Erythroblast (primary cell): ENCODE results near the gene ZNF841.
A peak's percentile ranks its signal among the peaks of the same experiment; 100 is the strongest.

Experiments used
- DNase-seq, 2 experiments: peaks; one replicate each; lab custom pipeline; 2025; lab: John Stamatoyannopoulos, UW
- GATA1 ChIP-seq: IDR thresholded peaks from 2 replicates; pipeline ENCODE4 v1.6.1; 2011; ENCODE audit warnings: low read depth, mild to moderate bottlenecking, control low read depth, low read length, moderate library complexity
- POLR2A ChIP-seq: IDR thresholded peaks from 2 replicates; pipeline ENCODE4 v1.6.1; 2011; ENCODE audit warnings: mild to moderate bottlenecking, low read length

Gene ZNF841

GRCh38 chr19:52095172-52096014 lies at the start of gene ZNF841:
TSS of gene ZNF841 (minus strand) at chr19:52095765. CDS start at chr19:52084801, 10,964 bp downstream.
- peak; percentile 77 for TF ChIP-seq POLR2A
- no peak for TF ChIP-seq GATA1
- peak; percentile 84 to 86 for DNase-seq

GRCh38 chr19:52142001-52142595 lies 46.5 kb upstream of the ZNF841 start:
- no peak for DNase-seq
- TF ChIP-seq POLR2A (no peak), GATA1 (no peak)

- DNase-seq, result no peak
- no peak for TF ChIP-seq GATA1
- no peak for TF ChIP-seq POLR2A
Measured at GRCh38 chr19:52141203-52141602, 45.6 kb upstream of the ZNF841 start.

GRCh38 chr19:52140032-52140710 lies 44.6 kb upstream of the ZNF841 start:
- no peak for DNase-seq
- TF ChIP-seq POLR2A (no peak), GATA1 (no peak)

GRCh38 chr19:52139252-52140031 lies 43.9 kb upstream of the ZNF841 start, which contains the start of gene ZNF616:
TSS of gene ZNF616 (minus strand) at chr19:52139938. CDS start at chr19:52130512, 9,426 bp downstream.
- peak; percentile 96 to 98 for DNase-seq
- TF ChIP-seq GATA1 (no peak), POLR2A (peak; percentile 77)

- no peak for DNase-seq
- TF ChIP-seq POLR2A, result no peak
- no peak for TF ChIP-seq GATA1
Measured at GRCh38 chr19:52138983-52139251, 43.4 kb upstream of the ZNF841 start.

- TF ChIP-seq POLR2A (no peak), GATA1 (no peak)
- peak; percentile 30 to 43 for DNase-seq
Measured at GRCh38 chr19:52138278-52138982, 42.9 kb upstream of the ZNF841 start.

- no peak for DNase-seq
- TF ChIP-seq POLR2A, result no peak
- no peak for TF ChIP-seq GATA1
Measured at GRCh38 chr19:52120286-52120685, 24.7 kb upstream of the ZNF841 start.

GRCh38 chr19:52115526-52116053 lies 20.0 kb upstream of the ZNF841 start:
- TF ChIP-seq POLR2A (no peak), GATA1 (no peak)

GRCh38 chr19:52114691-52115090 lies 19.1 kb upstream of the ZNF841 start:
- DNase-seq, result no peak
- TF ChIP-seq POLR2A (no peak), GATA1 (no peak)

More at GRCh38 chr19:52115526-52116053, 20.0 kb upstream of the ZNF841 start:
- no peak for DNase-seq

- DNase-seq, result no peak
- no peak for TF ChIP-seq GATA1
- no peak for TF ChIP-seq POLR2A
Measured at GRCh38 chr19:52112624-52113023, 17.1 kb upstream of the ZNF841 start.

- no peak for DNase-seq
- TF ChIP-seq GATA1, result no peak
- no peak for TF ChIP-seq POLR2A
Measured at GRCh38 chr19:52110780-52111179, 15.2 kb upstream of the ZNF841 start.

- TF ChIP-seq POLR2A (no peak), GATA1 (no peak)
- DNase-seq, result no peak
Measured at GRCh38 chr19:52102782-52103181, 7.2 kb upstream of the ZNF841 start.
